NCI-H226 (cell line): ENCODE data around the gene DNAI2.

Experiments
- DNase-seq: peaks from one replicate; pipeline ENCODE4 v3.0.0-alpha.2; 2015

DNAI2 gene

GRCh38 chr17:74314877-74315276 lies 40.8 kb downstream of the DNAI2 start:
- no peak for DNase-seq

GRCh38 chr17:74316220-74316619 lies 42.2 kb downstream of the DNAI2 start:
- no peak for DNase-seq

GRCh38 chr17:74317071-74317470 lies 43.0 kb downstream of the DNAI2 start:
- DNase-seq = no peak

GRCh38 chr17:74318391-74318790 lies 44.4 kb downstream of the DNAI2 start:
- DNase-seq = no peak

- DNase-seq = no peak
These were observed 50.5 kb downstream of the DNAI2 start for GRCh38 chr17:74324521-74324920.

- no peak for DNase-seq
These were observed 51.3 kb downstream of the DNAI2 start for GRCh38 chr17:74325376-74325742.

GRCh38 chr17:74325743-74326379 lies 51.8 kb downstream of the DNAI2 start, which contains the start of gene KIF19:
Gene KIF19, plus strand, starts transcription at chr17:74326226. Its CDS starts 124 bp downstream, at chr17:74326350.
- no peak for DNase-seq

GRCh38 chr17:74326506-74326905 lies 52.5 kb downstream of the DNAI2 start:
- no peak for DNase-seq

GRCh38 chr17:74328487-74328886 lies 54.5 kb downstream of the DNAI2 start:
- no peak for DNase-seq

- no peak for DNase-seq
These were observed 55.3 kb downstream of the DNAI2 start for GRCh38 chr17:74329378-74329777.

- no peak for DNase-seq
These were observed 56.4 kb downstream of the DNAI2 start for GRCh38 chr17:74330446-74330845.

GRCh38 chr17:74332017-74332650 lies 58.1 kb downstream of the DNAI2 start:
- DNase-seq = no peak

- DNase-seq = no peak
These were observed 58.8 kb downstream of the DNAI2 start for GRCh38 chr17:74332763-74333283.

GRCh38 chr17:74334393-74335039 lies 60.5 kb downstream of the DNAI2 start:
- no peak for DNase-seq

- no peak for DNase-seq
These were observed 61.6 kb downstream of the DNAI2 start for GRCh38 chr17:74335529-74336062.

GRCh38 chr17:74336307-74336706 lies 62.3 kb downstream of the DNAI2 start:
- DNase-seq = no peak

GRCh38 chr17:74337834-74338500 lies 63.9 kb downstream of the DNAI2 start:
- DNase-seq = no peak

GRCh38 chr17:74339537-74340195 lies 65.6 kb downstream of the DNAI2 start:
- DNase-seq = no peak

- no peak for DNase-seq
These were observed 66.5 kb downstream of the DNAI2 start for GRCh38 chr17:74340470-74341023.

GRCh38 chr17:74342224-74342623 lies 68.2 kb downstream of the DNAI2 start:
- DNase-seq = no peak

- DNase-seq = no peak
These were observed 69.1 kb downstream of the DNAI2 start for GRCh38 chr17:74343121-74343520.
